GM12874 (cell line): ENCODE results near the gene BRCC3.

Source experiments
- CTCF ChIP-seq: IDR thresholded peaks from 2 replicates; pipeline ENCODE4 v1.5.1; 2011; ENCODE audit warnings: low read depth, mild to moderate bottlenecking, control low read depth, low read length, moderate library complexity; ENCODE audit not compliant: insufficient read depth

Gene BRCC3

GRCh38 chrX:155070975-155071693, at the start of gene BRCC3, which contains the start of the genes CMC4 and MTCP1:
TSS of gene BRCC3 (plus strand) at chrX:155071508. CDS start at chrX:155071528, 20 bp downstream.
TSS of gene CMC4 (minus strand) at chrX:155071136. CDS start at chrX:155064023, 7,113 bp downstream.
TSS of gene MTCP1 (minus strand) at chrX:155071136. CDS start at chrX:155066010, 5,126 bp downstream.
- TF ChIP-seq CTCF = no peak

- TF ChIP-seq CTCF = no peak
Measured at GRCh38 chrX:155022585-155022984, 48.7 kb upstream of the BRCC3 start, which contains the start of gene F8. TSS of gene F8 (minus strand) at chrX:155022723. CDS start at chrX:155022552, 171 bp downstream.

GRCh38 chrX:155023907-155024833, 47.1 kb upstream of the BRCC3 start:
- TF ChIP-seq CTCF = no peak

GRCh38 chrX:155026420-155026726, 44.9 kb upstream of the BRCC3 start:
- no peak for TF ChIP-seq CTCF

- no peak for TF ChIP-seq CTCF
Measured at GRCh38 chrX:155026727-155027508, 44.4 kb upstream of the BRCC3 start, which contains the start of gene FUNDC2. TSS of gene FUNDC2 (plus strand) at chrX:155026844. CDS start at chrX:155026939, 95 bp downstream.

- no peak for TF ChIP-seq CTCF
Measured at GRCh38 chrX:155027509-155028066, 43.7 kb upstream of the BRCC3 start.
